SW 1271 (cell line): ENCODE data around the gene TCFL5.

Experiments
- DNase-seq, 2 experiments: peaks; one replicate each; lab custom pipeline; 2025; lab: John Stamatoyannopoulos, UW

The TCFL5 gene

GRCh38 chr20:62861726-62862336, at the start of gene TCFL5:
Gene TCFL5, minus strand, starts transcription at chr20:62861822. Its CDS starts 152 bp downstream, at chr20:62861670.
- DNase-seq, result peak; percentile 46 to 77

- no peak for DNase-seq
Measured at GRCh38 chr20:62910777-62911497, 49.3 kb upstream of the TCFL5 start.

GRCh38 chr20:62910217-62910766, 48.7 kb upstream of the TCFL5 start:
- DNase-seq, result no peak

- no peak for DNase-seq
Measured at GRCh38 chr20:62908971-62909791, 47.6 kb upstream of the TCFL5 start.

- no peak for DNase-seq
Measured at GRCh38 chr20:62907384-62908317, 46.0 kb upstream of the TCFL5 start.

- DNase-seq, result no peak
Measured at GRCh38 chr20:62906647-62907375, 45.2 kb upstream of the TCFL5 start.

GRCh38 chr20:62906209-62906608, 44.6 kb upstream of the TCFL5 start:
- no peak for DNase-seq

- DNase-seq, result no peak
Measured at GRCh38 chr20:62905536-62906117, 44.0 kb upstream of the TCFL5 start.

- no peak for DNase-seq
Measured at GRCh38 chr20:62902926-62903615, 41.4 kb upstream of the TCFL5 start.

- DNase-seq, result no peak
Measured at GRCh38 chr20:62901891-62902290, 40.3 kb upstream of the TCFL5 start.

GRCh38 chr20:62900692-62901584, 39.3 kb upstream of the TCFL5 start:
- DNase-seq, result peak in 1 of 2 experiments; percentile 10

- peak in 1 of 2 experiments; percentile 63 for DNase-seq
Measured at GRCh38 chr20:62900052-62900691, 38.5 kb upstream of the TCFL5 start.

- no peak for DNase-seq
Measured at GRCh38 chr20:62899633-62900051, 38.0 kb upstream of the TCFL5 start.

GRCh38 chr20:62898970-62899632, 37.5 kb upstream of the TCFL5 start:
- no peak for DNase-seq

- no peak for DNase-seq
Measured at GRCh38 chr20:62898093-62898964, 36.7 kb upstream of the TCFL5 start.

- no peak for DNase-seq
Measured at GRCh38 chr20:62897666-62898065, 36.0 kb upstream of the TCFL5 start.

- DNase-seq, result no peak
Measured at GRCh38 chr20:62896526-62896925, 34.9 kb upstream of the TCFL5 start.
